Measurements from ENCODE around the gene AKT1.
"Not testable (repeated sequence)": the region's sequence is repeated elsewhere in the genome, so short reads cannot be mapped to it uniquely, and the experiment has no call there.

Gene AKT1

GRCh38 chr14:104751539-104752422 lies 43.8 kb downstream of the AKT1 start:
- DNase-seq: no peak

GRCh38 chr14:104750753-104751057 lies 44.8 kb downstream of the AKT1 start:
- not testable (repeated sequence) for DNase-seq

DNA sequence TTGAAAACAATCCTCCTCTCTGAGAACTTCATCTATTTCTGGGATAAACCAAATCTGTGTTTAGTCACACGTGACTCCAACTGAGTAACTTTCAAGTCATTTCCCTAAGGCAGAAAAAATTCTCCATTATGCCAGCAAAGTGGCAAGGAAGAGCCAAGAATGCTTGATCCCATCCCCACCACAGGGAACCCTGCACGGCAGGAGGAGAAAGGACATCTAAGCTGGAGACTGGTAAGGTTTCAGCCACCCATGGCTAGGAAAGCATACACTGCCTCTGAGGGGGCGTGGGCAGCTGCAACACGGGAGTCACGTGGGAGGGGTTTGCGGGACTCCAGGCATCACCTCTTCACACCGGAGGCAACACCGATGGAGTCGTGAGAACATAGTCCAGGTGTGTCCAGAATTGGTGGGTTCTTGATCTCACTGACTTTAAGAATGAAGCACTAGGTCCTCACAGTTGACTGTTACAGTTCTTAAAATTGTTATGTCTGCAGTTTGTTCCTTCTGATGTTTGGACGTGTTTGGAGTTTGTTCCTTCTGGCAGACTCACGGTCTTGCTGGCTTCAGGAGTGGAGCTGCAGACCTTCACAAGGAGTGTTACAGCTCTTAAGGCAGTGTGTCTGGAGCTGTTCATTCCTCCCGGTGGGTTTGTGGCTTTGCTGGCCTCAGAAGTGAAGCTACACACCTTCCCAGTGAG lies 45.3 kb downstream of the AKT1 start:
- DNase-seq: no peak

GRCh38 chr14:104749111-104749649 lies 46.4 kb downstream of the AKT1 start:
- peak; percentile 26 for DNase-seq

DNA sequence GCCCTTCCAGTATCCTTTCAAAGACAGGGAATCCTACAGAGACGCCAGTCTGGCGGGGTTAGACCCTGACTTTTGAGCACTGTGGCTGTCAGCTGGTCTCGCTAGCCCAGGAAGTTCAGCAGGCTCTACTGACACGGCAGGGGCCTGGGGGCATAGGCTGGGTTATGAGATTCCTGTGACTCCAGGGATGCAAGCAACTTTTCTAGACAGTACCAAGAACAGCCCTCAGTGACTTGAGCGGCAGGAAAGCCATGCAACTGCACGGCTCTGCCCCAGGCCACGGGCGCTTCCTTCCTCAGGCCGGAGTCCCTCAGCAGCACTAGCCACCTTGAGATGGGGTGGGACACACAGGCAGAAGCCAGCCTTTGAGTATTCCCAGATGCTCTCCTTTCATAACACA lies 47.7 kb downstream of the AKT1 start:
- DNase-seq: no peak

DNA sequence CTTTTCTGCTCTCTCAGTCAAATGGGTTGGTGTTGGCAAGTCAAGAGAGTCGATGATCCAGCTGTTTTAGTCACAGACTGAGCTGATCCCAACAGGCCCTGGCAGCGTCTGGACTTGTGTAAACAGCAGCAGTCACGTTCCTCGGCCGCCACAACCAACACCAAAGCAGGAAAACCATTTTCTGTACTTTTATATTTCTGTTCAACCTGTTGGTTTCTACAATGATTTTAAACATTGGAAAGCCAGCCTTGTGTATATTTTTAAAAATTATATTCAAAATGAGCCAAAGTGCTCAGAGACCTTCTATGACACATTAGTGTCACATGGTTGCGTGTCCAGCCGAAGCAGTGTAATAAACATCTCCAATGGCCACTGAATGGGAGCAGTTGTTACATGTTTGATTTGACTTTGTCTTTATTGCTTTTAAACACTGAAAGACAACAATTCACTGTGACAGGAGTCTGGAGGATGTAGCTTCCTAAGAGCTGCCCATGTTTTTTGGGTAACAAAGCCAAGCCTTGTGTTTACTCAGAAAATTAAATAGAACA lies 48.5 kb downstream of the AKT1 start:
- no peak for DNase-seq

DNA sequence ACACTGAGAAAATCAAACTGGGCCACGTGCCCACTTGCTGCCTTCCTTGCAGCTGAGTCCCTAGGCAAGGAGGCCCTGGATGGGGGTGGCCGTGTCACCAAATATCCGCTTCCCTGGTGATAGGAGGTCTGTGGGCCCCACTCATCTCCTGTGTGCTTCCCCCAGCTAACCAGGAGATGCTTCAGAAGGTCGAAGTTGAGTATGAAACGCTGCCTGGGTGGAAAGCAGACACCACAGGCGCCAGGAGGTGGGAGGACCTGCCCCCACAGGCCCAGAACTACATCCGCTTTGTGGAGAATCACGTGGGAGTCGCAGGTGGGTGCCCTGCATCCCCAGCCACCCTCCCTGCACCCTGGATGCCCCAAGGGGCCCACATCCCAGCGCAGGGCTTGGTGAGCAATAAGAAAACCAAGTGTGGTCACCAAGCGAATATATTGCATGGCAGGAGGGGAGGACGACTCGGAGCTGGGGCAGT lies 49.4 kb downstream of the AKT1 start:
- no peak for DNase-seq

DNA sequence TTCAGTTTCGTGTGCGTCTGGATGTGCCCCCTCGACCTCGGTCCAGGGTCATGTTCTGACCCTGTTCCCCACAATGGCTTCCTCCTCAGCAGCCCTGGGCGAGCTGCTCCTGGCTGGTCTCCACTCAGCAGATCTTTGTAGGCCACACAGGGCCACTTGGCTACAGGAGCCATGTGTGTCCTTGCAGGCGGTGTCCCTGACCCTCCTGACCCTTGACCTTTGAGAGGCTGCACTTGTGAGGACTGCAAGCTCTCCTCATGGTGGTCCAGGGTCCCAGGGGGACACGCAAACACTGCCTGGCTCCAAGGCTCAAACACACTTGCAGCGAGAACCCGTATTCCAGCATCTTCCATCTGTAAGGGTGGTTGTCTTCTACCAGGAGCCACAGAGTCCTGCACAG lies 50.1 kb downstream of the AKT1 start:
- no peak for DNase-seq

DNA sequence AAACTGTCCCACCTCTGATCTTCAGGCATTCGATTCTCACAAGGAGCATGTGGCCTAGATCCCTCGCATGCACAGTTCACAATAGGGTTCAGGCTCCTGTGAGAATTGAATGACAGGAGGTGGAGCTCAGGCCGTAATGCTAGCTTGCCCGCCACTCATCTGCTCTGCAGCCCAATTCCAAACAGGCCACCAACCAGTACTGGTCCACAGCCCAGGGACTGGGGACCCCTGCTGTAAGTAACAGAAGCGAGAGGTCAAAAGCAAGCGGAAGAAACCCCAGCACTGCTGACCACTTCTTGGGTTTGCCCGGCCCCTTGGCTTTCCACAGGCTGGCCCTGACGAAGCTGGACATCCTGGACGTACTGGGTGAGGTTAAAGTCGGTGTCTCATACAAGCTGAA lies 51.1 kb downstream of the AKT1 start:
- no peak for DNase-seq

GRCh38 chr14:104743461-104744380 lies 51.8 kb downstream of the AKT1 start:
- DNase-seq: peak; percentile 28

DNA sequence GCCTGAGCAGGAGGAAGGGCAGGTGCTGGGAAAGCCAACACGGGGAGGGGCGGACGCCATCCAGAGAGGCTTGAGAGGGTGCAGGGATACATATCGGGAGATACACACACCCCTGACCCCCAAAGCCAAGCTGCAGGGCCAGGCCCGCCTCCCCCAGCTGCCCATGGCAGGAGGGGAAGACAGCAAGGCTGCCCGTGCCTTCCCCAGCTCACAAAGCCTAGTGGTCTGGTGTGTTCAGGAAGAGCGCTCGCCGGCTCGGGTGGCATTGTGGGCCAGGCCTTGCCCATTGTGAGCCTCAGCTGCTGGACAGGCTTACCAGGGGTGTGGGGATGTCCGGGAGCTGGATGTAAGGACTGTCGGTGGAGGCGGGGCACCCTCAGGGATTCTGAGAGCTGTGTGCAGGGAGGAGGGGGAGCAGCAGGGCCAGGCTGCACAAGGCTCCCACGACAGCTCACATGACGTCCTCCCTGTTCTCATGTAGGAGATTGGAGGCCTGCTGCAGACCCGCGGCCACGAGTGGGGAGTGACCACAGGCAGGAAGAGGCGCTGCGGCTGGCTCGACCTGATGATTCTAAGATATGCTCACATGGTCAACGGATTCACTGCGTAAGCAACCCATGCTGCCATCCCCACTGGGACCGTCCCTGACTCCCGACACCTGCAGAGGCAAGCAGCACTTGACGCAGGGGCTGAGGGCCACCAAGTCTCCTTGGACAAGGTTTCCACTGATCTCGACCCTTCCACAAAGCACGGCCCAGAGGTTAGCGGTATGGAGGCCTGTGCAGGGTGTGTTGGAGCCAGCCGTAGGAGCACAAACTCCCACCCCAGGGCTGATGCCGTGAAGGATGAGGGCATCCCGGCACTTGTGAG lies 52.7 kb downstream of the AKT1 start:
- DNase-seq: no peak

GRCh38 chr14:104741803-104742251 lies 53.7 kb downstream of the AKT1 start:
- no peak for DNase-seq

DNA sequence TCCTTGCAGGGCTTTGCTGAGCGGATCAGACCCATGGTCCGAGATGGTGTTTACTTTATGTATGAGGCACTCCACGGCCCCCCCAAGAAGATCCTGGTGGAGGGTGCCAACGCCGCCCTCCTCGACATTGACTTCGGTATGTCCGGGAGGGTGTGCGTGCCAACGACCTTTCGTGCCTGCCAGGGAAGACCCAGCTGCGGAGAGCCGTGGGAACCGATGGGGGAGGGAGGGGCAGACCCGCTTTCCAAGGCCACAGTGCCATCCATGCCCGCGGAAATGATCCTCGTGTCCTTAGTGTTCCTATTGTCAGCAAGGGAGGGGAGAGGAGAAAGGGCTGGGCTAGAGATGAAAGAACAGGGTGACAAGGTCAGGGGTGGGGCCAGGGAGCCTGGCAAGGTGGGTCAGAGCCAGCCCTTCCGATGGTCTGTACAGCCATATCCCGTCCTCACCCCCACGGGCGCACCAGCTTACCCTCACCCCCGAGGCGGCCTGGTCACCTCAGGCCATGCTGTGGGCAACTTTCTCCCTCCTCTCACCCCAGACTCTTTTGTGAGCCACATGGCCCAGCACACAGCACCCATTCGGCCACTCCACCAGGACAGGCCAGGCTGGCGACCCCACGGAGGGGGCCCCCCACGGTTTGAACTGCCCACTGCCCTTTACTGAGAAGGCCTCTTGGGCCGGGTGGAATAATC lies 54.3 kb downstream of the AKT1 start:
- DNase-seq: no peak

- DNase-seq: no peak
Measured at GRCh38 chr14:104739546-104740516, 55.7 kb downstream of the AKT1 start.

DNA sequence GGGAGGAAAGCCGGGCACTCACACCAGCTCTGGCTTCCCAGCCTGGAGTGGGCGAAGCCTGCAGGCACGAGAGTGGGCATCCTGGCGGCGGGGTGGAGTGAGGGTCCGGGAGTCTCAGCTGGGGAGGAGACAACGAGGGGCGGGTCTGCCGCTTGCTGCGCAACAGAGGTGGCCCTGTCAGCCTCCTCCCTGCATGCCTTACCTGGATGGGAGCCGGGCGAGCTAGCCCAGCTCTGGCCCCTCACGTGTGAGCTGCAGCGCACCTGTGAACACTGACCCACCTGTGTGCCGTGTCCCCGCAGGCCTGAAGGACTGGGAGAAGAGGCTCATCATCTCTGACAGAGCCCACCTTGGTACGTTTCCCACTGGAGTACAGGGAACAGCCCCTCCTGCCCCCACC lies 56.5 kb downstream of the AKT1 start:
- DNase-seq: no peak

- no peak for DNase-seq
Measured at GRCh38 chr14:104738375-104739019, 57.1 kb downstream of the AKT1 start.

- DNase-seq: no peak
Measured at GRCh38 chr14:104735830-104736642, 59.5 kb downstream of the AKT1 start.
